Activated gamma-delta T cell treated with anti-CD3 and anti-CD28 coated beads, Interleukin-2, amount 50 U/mL, for 16 hours (primary cell): ENCODE measurements around the gene PRELID1.
A peak's percentile ranks its signal among the peaks of the same experiment; 100 is the strongest.
"Not testable (repeated sequence)": the region's sequence is repeated elsewhere in the genome, so short reads cannot be mapped to it uniquely, and the experiment has no call there.

Source experiments
- DNase-seq: peaks from one replicate; pipeline ENCODE4 v3.0.0-alpha.2; 2020; ENCODE audit warnings: low read depth

PRELID1 gene

DNA sequence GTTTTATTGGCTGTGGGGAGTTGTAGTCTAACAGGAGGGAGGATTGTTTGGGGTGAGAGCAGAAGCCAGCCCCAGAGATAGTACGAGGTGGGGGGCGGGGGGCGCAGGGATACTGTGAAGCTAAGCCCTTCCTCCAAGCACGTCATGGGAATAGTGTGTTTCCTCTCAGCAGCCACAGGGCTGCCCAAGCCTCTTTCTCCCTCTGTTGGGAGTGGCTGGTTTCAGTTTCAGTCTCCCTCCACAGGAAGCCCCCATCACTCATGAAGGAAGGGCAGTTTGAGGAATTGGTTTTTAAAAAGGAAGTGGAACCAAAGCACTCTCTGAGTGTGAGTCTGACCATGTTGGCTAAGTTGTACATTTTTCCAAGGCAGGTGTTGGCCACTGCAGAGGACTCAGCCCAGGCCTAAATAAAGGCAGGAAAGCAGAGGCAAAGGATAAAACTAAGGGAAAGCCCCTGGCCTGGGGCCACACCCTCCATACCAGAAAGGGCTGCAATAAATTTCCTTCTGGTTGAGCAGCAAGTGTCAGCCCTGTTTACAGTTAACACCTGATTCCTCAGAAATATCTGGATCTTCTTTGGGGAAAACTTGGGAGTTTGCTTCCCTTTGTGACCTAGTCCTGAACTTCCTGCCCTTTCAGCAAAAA is 3.2 kb upstream of the PRELID1 start:
- peak; percentile 52 for DNase-seq

GRCh38 chr5:177300951-177301350 is 2.6 kb upstream of the PRELID1 start:
- DNase-seq, result no peak

GRCh38 chr5:177301503-177302165 is 2.0 kb upstream of the PRELID1 start:
- DNase-seq, result no peak

- no peak for DNase-seq
Measured at GRCh38 chr5:177302354-177303110, 1.1 kb upstream of the PRELID1 start.

DNA sequence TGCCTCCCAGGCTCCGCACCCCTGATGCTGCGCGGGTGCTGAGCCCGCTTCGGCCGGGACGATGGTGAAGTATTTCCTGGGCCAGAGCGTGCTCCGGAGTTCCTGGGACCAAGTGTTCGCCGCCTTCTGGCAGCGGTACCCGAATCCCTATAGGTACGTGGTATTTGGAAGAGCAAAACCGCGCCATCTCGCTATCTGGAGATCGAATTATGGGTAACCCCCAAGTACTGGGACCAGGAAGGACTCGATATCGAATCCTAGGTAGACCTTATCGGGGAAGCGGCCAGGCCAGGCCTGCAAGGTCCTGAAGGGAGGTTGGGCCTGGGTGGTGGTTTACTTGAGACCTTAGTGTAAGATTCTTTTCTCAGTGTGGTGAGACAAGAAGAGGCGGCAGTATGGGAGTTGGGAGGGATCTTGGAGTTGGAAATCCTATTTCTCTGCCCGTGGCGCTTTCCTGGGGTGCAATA is 359 bp downstream of the PRELID1 start:
- no peak for DNase-seq

GRCh38 chr5:177304392-177305119 is 957 bp downstream of the PRELID1 start:
- DNase-seq, result no peak

- DNase-seq, result not testable (repeated sequence)
Measured at GRCh38 chr5:177306103-177306640, 2.6 kb downstream of the PRELID1 start.

DNA sequence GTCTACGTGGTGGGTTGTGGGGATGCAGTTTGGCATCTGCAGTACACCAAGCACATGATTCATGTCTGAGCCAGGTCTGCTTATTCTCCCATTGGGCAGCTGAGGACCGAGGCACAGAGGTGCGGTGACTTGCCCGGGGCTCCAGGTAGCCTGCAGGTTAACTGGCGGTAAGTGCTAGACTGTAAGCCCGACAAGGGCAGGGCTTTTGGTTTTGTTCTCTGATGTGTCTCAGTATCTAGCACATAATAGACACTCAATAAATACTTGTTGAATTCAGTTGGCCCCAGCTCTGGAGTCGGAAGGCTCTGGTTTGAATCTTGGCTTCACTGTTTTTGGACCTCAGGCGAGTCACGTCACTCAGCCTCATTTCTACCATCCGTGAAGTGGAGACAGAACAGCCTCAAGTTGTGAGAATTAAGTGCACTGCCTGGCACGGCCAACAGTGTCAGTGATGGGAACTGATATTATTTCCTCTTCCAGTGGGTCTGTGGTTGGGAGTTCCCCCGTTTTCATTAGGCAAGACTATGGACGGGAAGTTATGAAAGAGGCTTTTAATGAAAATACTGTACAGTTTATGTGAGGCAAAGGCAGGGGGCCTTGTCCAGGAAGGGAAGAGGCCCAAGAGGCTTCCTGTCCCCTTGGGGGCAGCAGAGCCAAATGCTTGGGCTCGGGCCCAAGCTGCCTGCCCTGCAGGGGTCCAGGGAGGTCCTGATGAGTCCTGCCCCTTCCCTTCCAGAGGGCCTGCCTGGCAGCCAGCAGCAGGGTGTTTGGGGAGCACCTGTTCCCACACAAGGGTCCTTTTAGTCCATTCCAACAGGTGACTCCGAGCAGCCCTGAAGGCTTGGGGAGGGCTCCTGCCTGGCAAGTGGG is 3.3 kb downstream of the PRELID1 start:
- no peak for DNase-seq

DNA sequence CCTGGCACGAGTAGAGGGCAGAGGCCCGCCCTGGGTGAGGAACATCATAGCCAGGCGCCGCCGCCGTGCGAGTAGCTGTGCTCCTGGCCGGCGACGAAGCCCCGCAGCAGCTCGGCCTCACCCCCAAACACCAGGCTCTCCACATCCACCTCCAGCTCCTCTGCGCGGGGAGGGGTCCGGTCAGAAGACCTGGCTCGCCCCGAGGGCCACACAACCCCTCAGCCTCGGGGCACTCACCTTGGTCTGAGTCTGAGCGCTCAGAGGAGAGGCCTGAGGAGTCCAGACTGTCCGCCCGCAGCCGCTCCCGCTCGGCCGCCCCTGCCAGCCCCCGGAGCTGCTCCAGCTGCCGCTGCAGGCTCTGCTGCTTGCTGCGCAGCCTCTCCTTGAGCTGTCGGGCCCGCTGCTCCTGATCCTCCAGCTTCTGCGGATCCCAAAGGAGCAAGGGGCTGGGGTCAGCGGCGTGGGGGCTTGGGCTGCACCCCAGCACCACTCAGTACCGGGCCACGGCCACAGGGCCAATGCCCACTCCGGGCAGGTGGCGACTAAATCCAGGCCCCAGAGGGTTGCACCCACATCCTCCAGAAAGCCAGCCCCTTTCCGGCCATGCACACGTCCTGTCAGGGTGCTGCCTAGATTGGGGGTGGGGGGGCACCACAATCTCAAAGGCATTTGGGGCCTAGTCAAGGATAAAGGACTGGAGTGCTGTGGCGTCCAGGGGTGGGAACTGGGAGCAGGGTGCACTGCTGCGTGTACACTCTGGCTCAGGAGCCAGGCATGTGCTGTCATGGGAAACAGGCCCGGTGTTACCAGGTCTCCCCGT is 4.2 kb downstream of the PRELID1 start:
- no peak for DNase-seq

- DNase-seq, result no peak
Measured at GRCh38 chr5:177308740-177309139, 5.1 kb downstream of the PRELID1 start.

GRCh38 chr5:177309351-177310191 is 6.0 kb downstream of the PRELID1 start:
- peak; percentile 50 for DNase-seq

- DNase-seq, result no peak
Measured at GRCh38 chr5:177310332-177310731, 6.7 kb downstream of the PRELID1 start.

- DNase-seq, result no peak
Measured at GRCh38 chr5:177310757-177311391, 7.3 kb downstream of the PRELID1 start.

DNA sequence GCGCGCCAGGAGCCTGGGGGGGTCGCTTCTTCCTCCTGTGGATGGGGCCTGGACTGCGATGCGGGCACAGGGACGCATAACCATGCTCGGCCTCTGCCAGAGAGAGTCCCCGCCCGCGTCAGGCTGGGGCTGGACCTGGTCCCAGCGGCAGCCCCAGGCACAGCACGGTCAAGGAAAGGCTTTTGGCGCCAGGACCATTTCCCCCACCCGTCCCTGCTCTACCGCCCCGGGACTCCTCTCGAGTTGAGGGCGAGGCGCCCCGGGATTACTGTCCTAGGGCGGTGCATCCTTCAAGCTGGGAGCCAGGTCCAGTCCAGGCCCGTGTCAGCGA is 7.8 kb downstream of the PRELID1 start:
- no peak for DNase-seq

- peak; percentile 90 for DNase-seq
Measured at GRCh38 chr5:177311723-177312648, 8.4 kb downstream of the PRELID1 start, which contains the start of gene MXD3. TSS of gene MXD3 (minus strand) at chr5:177311898. CDS start at chr5:177311830, 68 bp downstream.

- DNase-seq, result no peak
Measured at GRCh38 chr5:177312649-177313181, 9.1 kb downstream of the PRELID1 start.

DNA sequence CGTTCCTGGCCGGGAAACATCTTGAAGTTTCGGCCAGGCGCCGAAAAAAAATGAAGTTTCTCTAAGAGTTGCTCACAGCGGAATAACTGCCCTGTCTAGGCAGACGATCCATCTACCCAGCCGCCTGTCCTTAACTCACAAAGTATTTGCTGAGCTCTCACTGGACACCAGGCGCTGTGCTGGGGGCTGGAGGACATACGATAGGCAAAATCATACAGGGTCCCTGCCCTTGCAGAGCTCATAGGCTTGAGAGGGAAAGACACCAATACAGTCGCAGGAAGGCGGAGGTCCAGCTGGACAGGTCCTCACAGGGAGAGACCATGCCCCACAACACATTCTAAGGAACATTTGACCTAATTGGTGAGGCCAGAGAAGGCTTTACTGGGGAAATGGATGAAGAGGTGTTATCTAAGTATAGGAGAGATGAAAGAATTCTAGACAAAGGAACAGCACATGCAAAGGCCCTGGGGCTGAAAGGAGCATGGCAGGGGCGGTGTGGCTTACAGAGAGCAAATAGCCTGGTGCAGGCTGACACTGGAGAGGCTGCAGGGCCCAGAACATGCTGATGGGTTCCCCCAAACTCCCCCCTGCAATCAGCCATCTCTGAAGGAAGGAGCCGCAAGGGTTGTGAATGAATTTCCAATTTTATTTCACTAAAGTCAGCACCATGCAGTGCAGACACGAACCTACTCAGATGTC is 10.1 kb downstream of the PRELID1 start:
- no peak for DNase-seq
